ENCODE data around the gene PKNOX1.
"Not testable (repeated sequence)": the region's sequence is repeated elsewhere in the genome, so short reads cannot be mapped to it uniquely, and the experiment has no call there.

Gene PKNOX1

GRCh38 chr21:42939582-42940413 is 34.6 kb upstream of the PKNOX1 start:
- TF ChIP-seq SNAI2 (CRISPR knock-in tag; IDR thresholded peaks at IDR 0.05) (no peak), OSR1 (CRISPR knock-in tag; IDR thresholded peaks at IDR 0.05) (no peak), GLIS3 (CRISPR knock-in tag; IDR thresholded peaks at IDR 0.05) (no peak), TOX (CRISPR knock-in tag; IDR thresholded peaks at IDR 0.05; ENCODE audit: borderline replicate concordance) (no peak), CSDC2 (CRISPR knock-in tag; IDR thresholded peaks at IDR 0.05) (no peak), PATZ1 (CRISPR knock-in tag; IDR thresholded peaks at IDR 0.05; ENCODE audit: borderline replicate concordance) (no peak), ZFP3 (CRISPR knock-in tag; IDR thresholded peaks at IDR 0.05) (no peak), ARNTL (CRISPR knock-in tag; IDR thresholded peaks at IDR 0.05; ENCODE audit: borderline replicate concordance, low read depth) (no peak), PPARA (CRISPR knock-in tag; IDR thresholded peaks at IDR 0.05; ENCODE audit: borderline replicate concordance) (no peak), ZNF8 (CRISPR knock-in tag; IDR thresholded peaks at IDR 0.05) (no peak)
- peak; percentile 98 for ATAC-seq

GRCh38 chr21:42941696-42942085 is 32.7 kb upstream of the PKNOX1 start:
- TF ChIP-seq ZNF8 (CRISPR knock-in tag; IDR thresholded peaks at IDR 0.05) (no peak), ZNF565 (CRISPR knock-in tag; conservative IDR thresholded peaks at IDR 0.05; ENCODE audit: low read depth) (no peak), CSDC2 (CRISPR knock-in tag; IDR thresholded peaks at IDR 0.05) (no peak), ESRRG (CRISPR knock-in tag; IDR thresholded peaks at IDR 0.05) (no peak), CSRNP3 (CRISPR knock-in tag; IDR thresholded peaks at IDR 0.05) (no peak), OSR1 (CRISPR knock-in tag; IDR thresholded peaks at IDR 0.05) (no peak), POU6F1 (CRISPR knock-in tag; IDR thresholded peaks at IDR 0.05; ENCODE audit: borderline replicate concordance, low read depth) (no peak), RARB (CRISPR knock-in tag; IDR thresholded peaks at IDR 0.05) (no peak), ZFP3 (CRISPR knock-in tag; IDR thresholded peaks at IDR 0.05) (no peak), GLIS3 (CRISPR knock-in tag; IDR thresholded peaks at IDR 0.05) (no peak), ARNTL (CRISPR knock-in tag; IDR thresholded peaks at IDR 0.05; ENCODE audit: borderline replicate concordance, low read depth) (no peak)
- TF ChIP-seq, protein P1, sequence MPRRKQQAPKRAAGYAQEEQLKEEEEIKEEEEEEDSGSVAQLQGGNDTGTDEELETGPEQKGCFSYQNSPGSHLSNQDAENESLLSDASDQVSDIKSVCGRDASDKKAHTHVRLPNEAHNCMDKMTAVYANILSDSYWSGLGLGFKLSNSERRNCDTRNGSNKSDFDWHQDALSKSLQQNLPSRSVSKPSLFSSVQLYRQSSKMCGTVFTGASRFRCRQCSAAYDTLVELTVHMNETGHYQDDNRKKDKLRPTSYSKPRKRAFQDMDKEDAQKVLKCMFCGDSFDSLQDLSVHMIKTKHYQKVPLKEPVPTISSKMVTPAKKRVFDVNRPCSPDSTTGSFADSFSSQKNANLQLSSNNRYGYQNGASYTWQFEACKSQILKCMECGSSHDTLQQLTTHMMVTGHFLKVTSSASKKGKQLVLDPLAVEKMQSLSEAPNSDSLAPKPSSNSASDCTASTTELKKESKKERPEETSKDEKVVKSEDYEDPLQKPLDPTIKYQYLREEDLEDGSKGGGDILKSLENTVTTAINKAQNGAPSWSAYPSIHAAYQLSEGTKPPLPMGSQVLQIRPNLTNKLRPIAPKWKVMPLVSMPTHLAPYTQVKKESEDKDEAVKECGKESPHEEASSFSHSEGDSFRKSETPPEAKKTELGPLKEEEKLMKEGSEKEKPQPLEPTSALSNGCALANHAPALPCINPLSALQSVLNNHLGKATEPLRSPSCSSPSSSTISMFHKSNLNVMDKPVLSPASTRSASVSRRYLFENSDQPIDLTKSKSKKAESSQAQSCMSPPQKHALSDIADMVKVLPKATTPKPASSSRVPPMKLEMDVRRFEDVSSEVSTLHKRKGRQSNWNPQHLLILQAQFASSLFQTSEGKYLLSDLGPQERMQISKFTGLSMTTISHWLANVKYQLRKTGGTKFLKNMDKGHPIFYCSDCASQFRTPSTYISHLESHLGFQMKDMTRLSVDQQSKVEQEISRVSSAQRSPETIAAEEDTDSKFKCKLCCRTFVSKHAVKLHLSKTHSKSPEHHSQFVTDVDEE (CRISPR knock-in tag; IDR thresholded peaks at IDR 0.05) = no peak
- no peak for ATAC-seq

- no peak for ATAC-seq
Measured at GRCh38 chr21:42942244-42942643, 32.1 kb upstream of the PKNOX1 start.

GRCh38 chr21:42949094-42949755 is 25.1 kb upstream of the PKNOX1 start:
- ATAC-seq = not testable (repeated sequence)

More at GRCh38 chr21:42942244-42942643, 32.1 kb upstream of the PKNOX1 start:
- no peak for TF ChIP-seq OSR1 (CRISPR knock-in tag; IDR thresholded peaks at IDR 0.05)
- no peak for TF ChIP-seq ZC3H10 (CRISPR knock-in tag; IDR thresholded peaks at IDR 0.05)
- TF ChIP-seq, protein P2, sequence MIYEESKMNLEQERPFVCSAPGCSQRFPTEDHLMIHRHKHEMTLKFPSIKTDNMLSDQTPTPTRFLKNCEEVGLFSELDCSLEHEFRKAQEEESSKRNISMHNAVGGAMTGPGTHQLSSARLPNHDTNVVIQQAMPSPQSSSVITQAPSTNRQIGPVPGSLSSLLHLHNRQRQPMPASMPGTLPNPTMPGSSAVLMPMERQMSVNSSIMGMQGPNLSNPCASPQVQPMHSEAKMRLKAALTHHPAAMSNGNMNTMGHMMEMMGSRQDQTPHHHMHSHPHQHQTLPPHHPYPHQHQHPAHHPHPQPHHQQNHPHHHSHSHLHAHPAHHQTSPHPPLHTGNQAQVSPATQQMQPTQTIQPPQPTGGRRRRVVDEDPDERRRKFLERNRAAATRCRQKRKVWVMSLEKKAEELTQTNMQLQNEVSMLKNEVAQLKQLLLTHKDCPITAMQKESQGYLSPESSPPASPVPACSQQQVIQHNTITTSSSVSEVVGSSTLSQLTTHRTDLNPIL (CRISPR knock-in tag; IDR thresholded peaks at IDR 0.05; ENCODE audit: low read depth) = no peak
- no peak for TF ChIP-seq ZFP30 (CRISPR knock-in tag; IDR thresholded peaks at IDR 0.05)
- TF ChIP-seq ARNTL (CRISPR knock-in tag; IDR thresholded peaks at IDR 0.05; ENCODE audit: borderline replicate concordance, low read depth) = no peak

DNA sequence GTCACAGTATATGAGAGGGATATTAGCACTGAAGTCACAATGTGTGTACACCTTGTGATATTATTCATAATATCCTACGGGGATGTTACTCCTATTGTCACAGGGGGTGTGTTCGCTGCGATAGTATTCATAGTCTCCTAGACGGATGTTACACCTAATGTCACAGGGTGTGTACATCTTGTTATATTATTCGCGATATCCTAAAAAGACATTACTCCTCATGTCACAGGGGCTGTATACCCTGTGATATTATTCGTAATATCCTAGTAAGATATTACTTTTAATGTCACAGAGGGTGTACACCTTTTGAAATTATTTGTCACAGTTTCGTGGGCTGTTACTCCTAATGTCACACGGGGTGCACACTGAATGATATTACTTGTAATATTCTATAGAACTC is 23.2 kb upstream of the PKNOX1 start:
- not testable (repeated sequence) for ATAC-seq
